Measurements from ENCODE around the gene GAP43.
"Not testable (repeated sequence)": the region's sequence is repeated elsewhere in the genome, so short reads cannot be mapped to it uniquely, and the experiment has no call there.

GAP43 gene

DNA sequence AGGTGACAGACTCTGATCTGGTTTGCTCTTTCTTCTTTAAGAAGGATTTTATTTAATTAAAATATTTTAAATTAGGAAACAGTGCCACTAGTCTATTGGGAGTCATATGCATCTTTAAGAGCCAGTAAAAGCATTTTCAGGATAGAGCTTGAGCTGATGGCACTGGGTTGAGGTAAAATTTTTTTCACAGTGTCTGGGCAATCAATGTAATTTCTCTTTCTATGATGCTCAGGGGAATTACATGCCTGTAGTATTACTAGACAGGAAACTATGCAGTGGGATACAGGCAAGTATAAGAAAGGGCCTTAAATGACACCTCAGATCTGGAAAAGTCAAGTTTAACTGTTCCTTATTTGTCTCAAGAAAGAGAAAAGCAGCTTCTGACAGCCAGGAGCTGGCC lies 76.4 kb downstream of the GAP43 start:
- DNase-seq = no peak

DNA sequence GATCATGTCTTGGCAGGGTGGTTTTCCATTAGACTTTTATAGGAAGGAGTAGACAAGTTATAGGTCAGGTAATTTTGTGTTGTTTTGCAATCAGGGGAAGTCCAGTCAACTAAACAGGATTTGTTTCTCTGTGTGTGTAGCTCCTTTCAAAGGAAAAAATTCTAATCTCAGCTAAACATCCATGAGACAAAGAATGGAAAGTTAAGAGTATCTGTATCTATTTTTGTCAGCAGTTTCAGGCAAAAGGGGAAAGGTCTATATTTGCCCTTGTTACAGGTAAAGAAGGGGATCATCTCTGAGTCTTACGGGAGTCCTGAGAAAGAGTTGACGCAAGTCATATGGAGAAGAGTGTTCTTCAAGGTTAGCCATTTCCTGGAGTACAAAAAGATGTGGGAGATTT lies 79.3 kb downstream of the GAP43 start:
- no peak for DNase-seq

DNA sequence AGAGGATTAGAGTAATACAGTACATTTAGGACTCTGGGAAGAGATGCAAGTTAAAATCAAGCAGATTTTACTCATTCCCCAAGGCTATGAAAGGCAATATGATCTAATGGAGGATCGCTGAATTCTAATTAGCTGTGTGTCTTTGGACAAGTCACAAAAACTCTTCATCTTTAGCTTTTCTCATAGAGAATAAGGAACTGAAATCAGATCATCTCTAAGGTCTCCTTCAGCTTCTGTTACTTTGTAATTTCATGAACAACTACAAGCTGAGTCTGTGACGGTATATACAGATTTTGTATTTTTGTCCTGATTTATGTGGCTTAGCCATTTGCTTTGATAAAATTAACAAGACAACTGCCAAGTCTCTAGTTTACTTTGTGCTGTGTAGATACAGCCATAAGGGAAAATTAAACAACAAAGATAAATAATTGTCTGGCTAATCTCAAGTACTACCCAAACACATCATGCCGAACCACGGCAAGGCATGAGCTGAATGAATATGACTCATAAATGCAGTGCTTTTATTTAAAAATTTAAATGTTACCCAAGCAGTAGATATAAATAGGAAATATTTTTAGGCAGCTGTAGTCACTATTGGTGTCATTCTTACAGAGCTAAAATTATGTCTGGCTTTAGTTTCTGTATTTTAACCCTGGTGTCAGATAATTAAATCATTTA lies 81.5 kb downstream of the GAP43 start:
- no peak for DNase-seq

DNA sequence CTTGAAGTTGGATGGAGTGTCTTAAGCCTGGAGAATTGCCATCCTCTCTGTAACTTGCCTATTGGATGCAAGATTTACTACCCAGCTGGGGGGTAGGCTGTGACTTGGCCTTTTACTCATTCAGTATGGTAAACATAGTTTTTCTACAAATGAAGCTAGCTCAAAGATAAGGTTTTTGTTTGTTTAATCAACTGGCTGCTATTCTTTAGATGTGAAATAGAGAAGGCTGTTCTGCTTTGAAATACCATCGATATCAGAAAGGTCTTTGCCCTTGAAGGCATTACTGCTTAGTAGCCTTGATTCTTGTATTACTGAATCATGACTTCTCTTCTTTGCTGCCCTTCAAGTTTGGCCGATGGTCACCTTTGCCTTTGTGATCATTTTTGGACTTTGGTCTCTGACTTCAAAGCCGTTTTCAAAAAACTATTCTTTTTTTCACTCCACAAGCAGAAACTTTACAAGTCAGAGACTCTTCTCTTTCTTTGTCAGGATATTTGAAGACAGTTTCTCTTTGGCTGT lies 83.1 kb downstream of the GAP43 start:
- DNase-seq = no peak

DNA sequence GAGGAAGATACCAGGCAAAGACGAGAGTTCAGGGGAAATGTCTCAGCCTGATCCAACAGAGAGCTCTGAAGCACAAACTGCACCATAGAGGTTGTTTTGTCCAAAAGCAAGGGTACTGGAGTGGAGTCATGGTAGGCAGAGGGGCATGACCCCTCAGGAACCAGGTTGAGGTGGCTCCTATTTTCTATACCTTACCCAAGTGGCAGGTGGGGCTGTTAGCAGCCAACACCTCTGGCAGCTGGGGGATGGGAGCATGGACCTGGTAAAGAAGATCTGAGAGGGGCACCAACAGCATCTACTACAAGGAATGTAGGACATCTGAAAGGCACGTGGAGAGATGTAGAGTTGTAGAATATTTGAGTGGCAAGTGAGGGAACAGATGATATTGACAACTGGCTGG lies 85.2 kb downstream of the GAP43 start:
- no peak for DNase-seq

DNA sequence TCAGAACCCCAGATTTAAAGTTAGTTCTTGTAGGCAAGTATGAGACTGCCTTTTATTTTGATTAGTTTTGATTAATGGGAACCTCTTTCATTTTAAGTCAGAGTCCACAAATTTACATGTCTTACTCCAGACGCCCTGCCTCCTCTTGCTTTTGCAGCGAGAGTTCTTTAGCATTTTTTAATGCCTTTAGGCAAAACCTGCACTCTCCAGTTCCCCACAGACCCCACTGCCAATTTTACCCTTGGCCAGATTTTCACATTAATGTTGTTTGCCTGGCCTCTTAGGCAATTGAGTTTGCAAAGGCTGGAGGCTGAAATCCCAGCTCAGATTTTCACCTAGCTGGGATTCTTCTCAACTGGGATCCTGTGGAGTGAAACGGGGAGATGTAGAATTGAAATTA lies 85.8 kb downstream of the GAP43 start:
- DNase-seq = no peak

DNA sequence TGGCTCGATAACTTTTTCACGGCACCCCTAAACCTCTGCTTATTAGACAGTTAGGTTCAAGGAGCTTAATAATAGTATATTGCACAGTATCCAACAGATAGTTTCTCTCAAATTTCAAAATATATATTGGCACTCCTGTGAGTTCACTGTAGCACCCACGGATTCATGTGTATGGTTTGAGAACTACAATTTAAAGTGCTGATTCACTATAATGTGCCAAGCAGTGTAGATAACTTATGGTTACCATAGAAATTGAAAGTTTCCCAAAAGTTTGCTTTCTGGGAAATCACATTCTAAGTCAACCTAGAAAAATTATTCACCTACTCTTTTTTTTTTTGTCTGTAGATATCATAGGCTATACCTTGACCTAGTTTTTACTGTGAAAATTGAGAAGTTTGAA lies 86.6 kb downstream of the GAP43 start:
- no peak for DNase-seq

DNA sequence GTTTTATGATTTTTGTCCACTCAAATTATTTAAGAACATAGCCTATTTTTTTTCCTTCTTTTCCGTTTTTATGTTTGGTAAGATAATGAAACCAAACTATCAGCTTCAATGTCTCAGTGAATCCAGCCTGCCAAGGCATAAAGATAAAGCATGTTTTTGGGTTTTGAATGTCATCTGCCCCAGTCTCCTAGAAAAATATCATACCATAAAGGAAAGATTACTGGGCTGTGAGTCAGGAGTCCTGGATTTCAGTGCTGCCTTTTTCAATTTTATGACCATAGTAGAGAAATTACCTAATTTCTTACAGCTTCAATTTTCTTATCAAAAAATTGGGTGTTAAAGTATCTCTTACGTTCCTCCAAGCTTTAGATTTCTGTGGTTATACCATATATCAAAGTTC lies 87.5 kb downstream of the GAP43 start:
- no peak for DNase-seq

DNA sequence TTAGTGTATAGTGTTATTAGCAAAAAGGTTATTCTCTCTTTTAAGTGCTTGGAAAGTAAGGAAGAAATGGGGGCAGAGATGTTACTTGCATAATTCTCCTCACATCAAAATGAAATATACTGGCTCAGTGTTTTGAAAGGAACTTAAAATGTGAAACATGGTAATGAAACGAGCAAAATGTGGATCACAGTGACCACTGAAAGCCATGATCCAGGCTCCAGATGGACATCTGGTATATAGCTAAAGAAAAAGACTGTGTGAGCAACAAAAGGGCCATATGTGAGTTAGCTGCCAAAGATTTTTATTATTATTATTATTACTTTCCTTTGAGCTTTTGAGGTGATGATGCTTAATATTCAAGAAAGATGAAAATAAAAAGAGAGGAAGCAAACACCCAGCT lies 89.6 kb downstream of the GAP43 start:
- DNase-seq = no peak

DNA sequence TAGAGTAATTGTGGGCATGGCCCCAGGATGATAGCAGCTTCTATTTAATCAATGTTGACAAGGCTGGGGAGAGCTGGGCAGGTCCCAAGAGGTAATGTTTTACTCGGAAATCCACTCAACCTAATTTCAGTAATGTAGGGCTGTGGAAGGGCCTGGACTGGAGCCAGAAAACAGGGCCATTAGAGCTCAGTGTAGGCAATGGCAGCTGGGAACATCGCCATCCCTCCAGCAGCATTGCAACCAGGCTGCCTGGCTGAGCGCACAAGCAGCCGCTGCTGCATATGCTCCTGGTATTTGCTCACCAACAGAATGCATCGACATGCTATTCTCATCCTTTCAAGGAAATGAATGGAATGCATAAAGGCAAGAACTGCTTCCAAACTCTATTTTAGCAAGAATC lies 90.0 kb downstream of the GAP43 start:
- DNase-seq = no peak

DNA sequence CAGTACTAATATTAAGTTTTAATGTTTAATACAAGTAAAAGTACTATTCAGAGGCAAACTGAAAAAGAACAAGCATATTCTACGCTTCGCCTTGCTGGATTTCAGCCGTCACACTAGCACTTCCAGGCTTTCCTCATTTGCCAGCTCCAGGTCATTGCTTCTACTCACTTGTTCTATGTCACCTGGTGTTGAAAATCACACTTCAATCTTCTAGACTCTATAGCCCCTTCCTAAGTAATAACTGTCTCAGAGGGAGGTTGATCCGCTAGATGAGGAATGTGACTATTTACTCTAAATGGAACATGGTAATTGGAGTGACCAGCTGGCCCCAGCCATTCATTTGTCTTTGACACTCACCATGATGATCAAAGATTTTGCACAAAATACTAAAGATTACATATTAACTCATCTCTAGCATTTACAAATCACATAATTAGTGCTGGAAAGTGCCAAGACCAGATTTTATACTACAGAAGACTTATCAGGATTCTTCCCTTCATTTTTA lies 92.0 kb downstream of the GAP43 start:
- no peak for DNase-seq

DNA sequence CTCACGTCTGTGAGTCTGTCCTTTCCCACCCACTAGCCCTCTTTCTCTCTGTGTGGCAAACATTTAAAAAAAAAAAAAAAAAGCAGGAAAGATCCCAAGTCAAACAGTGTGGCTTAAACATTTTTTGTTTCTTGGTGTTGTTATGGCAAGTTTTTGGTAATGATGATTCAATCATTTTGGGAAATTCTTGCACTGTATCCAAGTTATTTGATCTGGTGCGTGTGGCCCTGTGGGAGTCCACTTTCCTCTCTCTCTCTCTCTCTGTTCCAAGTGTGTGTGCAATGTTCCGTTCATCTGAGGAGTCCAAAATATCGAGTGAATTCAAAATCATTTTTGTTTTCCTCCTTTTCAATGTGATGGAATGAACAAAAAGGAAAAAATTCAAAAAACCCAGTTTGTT lies 97.7 kb downstream of the GAP43 start:
- no peak for DNase-seq

DNA sequence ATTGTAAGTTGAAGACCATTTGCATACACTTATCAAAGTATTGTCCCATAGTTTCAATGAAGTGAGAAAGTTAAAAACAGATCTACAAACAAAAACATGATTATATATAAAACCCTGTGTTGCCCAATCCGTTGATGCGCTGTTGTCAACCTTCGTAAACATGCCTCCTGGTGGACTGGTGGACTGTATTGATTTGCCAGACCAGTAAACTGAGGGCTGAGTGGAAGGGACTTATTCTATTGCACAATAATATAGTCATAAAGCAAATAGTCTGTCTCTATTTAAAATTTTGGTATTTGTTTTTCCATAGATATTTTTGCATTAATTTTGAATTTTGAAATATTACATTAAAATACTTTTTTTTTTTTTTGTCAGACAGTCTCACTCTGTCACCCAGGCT lies 102.5 kb downstream of the GAP43 start:
- no peak for DNase-seq

DNA sequence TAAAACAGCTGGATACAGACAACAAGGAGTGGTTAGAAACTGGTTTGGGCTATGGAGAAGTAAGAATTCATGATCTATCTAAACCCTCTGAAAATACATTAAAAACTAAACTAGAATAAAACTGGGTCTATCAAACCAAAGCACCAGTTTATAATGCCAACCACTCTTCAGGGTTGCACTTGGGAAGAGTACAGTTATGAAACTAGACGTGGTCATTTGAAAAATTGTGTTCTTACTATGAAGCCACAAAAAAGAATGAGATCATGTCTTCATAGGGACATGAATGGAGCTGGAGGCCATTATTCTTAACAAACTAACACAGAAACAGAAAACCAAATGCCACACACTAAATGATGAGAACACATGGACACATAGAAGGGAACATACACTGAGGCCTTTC lies 103.8 kb downstream of the GAP43 start:
- no peak for DNase-seq

DNA sequence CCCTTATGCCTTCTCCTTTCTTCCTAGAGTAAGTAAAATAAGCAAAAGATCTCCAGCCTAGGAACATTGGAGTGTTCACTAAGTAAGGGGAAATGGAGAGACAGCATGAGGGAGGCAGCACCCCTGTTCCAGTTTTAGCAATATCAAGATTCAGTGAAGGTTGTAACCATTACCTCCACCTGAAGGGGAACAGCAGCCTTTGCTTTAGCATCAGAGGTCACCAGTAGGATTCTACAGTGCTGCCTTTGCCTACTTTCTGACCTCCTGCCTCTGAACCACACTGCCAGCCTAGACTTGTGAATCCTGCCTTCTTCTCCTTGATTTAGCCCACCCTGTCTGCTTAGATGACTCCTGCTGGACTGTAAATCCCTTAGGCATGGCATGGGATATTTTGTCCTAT lies 104.7 kb downstream of the GAP43 start:
- no peak for DNase-seq

DNA sequence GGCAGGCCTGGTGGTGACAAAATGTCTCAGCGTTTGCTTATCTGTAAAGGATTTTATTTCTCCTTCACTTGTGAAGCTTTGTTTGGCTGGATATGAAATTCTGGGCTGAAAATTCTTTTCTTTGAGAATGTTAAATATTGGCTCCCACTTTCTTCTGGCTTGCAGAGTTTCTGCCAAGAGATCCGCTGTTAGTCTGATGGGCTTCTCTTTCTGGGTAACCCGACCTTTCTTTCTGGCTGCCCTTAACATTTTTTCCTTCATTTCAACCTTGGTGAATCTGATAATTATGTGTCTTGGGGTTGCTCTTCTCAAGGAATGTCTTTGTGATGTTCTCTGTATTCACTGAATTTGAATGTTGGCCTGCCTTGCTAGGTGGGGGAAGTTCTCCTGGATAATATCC lies 113.0 kb downstream of the GAP43 start:
- DNase-seq = not testable (repeated sequence)

DNA sequence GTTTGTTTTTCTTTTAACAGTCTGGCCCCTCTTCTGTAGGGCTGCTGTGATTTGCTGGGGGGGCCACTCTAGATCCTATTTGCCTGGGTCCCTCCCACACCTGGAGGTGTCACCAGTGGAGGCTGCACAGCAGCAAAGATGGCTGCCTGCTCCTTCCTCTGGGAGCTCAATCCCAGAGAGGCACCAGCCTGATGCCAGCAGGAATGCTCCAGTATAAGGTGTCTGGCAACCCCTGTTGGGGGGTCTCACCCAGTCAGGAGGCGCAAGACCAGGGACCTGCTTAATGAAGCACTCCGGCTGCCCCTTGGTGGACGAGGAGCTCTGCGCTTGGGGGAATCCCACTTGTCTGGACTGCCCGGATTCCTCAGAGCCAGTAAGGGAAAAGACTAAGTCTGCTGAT lies 118.3 kb downstream of the GAP43 start:
- DNase-seq = no peak

DNA sequence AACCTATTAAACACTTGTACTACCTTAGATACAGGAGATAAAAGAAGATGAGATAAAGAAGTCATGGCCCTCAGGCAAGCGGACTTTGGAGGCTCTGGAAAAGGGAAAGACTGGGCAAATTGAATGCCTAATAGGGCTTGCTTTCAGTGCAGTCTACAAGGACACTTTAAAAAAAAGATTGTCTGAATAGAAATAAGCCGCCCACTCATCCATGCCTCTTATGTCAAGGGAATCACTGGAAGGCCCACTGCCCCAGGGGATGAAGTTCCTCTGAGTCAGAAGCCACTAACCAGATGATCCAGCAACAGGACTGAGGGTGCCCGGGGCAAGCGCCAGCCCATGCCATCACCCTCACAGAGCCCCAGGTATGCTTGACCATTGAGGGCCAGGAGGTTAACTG lies 121.2 kb downstream of the GAP43 start:
- DNase-seq = not testable (repeated sequence)

DNA sequence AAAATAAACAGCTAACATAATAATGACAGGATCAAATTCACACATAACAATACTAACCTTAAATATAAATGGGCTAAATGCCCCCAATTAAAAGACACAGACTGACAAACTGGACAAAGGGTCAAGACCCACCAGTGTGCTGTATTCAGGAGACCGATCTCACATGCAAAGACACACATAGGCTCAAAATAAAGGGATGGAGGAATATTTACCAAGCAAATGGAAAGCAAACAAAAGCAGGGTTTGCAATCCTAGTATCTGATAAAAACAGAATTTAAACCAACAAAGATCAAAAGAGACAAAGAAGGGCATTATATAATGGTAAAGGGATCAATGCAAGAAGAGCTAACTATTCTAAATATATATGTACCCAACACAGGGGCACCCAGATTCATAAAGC lies 129.7 kb downstream of the GAP43 start:
- not testable (repeated sequence) for DNase-seq

DNA sequence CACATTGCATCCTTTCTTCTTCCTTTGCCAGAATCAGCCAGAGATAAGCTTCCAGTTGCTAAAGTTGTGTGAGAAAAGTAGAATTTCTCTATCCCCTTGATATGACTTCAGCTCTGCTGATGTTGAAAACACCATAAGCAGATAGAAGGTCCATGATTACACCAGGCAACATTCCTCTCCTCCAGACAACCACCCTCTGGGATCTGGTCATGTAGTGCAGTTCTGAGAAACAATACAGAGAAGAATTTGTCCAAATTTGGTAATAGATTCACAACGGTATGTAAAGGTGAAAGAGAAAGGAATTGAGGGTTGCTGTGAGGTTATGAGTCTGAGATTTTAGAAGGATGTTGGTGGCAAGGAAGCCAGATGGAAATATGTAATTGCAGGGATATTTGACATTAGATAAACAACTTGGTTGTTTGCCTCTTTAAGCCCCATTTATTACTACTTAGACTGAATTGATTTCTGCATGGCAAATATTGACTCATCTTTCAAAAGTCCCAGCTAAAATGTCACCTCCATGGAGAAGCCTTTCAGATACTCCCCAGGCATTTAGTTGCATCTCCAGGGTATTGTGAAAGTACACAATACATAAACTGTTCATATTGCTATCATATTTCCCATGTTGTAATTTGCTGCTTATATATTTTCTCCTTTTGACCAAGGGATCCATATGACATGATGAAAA lies 134.9 kb downstream of the GAP43 start:
- DNase-seq = no peak

DNA sequence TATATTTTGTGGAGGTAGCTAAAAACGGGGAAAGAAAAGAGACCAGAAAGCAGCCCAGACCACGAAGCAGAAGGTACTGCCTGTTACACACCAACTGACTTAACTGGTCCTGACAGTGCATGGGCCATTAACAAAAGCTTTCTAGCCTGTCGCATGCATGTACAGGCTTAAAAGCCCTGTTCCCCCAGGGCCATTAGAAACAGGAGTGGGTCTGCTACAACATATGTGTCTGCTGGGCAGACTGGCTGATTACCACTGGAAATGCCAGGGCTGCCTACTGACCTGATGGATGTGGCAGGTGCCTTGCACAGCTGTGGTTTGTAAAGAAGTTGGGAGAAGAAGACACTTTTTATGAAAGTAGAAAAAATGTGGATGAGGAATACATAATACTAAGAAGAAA lies 137.4 kb downstream of the GAP43 start:
- DNase-seq = no peak

DNA sequence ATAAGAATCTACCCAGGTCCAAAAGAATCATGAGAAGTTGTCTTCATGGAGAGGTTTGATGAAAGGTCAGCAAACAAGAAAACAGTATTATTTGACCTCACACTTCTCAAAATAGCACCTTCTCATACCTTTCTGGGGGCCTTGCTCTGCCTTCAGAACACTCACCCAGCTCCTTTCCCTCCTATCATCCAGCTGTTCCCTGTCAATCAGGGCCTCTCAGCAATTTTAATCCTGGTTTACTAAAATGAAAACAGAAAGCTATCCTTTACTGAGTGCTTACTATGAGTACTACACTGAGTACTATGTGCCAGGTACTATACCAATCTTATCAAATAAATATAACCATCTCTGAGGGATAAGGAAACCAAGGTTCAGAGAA lies 138.6 kb downstream of the GAP43 start:
- no peak for DNase-seq

DNA sequence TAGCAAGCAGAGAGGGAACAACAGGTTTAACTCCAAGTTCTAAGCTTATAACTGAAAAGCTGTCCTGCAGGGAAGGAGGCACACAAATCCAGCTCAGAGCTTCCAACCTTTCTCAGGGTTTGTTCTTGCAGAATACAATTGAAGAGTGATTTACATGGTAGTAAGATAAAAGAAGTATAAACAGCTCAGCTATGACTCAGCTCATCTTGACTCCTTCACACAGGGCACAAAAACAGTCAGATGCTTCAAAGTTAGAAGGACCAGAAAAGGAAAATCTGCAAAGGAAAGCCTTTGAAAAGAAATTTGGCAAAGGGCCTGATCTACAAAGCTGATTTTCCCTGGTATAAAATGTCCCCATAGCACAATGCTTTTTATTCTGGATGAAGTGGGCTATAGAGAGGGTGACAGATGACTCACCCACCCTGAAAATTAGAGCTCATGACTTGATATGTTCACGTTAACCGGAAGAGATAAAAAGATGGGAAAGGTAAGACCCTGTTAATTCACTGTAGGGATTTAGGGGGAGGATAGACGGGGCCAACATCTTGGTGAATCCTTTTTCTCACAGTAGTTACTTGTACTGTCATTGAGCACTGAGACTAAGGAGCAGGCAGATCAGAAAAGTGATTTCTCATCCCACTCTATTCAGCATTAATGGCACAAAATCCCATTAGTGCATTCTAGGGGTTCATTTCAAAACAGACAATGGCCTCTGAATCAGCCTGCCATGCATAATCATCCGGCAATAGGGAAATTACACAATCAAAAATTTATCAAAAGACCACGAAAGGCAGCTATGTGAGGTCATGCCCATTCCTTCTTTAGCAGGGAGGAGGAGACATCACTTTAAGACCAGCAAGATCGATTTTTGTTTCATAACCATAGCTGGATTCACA lies 143.5 kb downstream of the GAP43 start:
- no peak for DNase-seq

DNA sequence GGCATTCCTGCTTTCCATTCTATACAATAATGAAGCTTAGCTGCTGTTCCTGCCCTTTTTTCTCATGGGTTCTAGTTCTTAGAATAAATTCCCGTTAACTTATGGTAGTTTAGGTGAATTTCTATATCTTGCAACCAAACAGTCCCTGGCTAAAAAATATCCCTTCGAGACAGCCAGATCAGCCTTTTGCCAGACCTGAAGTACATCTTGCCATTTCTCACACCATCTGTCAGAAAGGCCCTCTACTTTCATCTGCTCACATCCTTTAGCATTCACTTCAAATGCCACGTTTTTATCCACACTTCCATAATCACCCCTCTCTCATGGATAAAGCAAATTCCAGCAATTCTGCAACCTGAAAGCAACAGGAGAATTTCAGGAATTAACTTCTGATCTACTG lies 145.4 kb downstream of the GAP43 start:
- no peak for DNase-seq

All from activated CD4-positive, alpha-beta T cell treated with anti-CD3 and anti-CD28 coated beads for 48 hours (primary cell).